ENCODE results near the gene SPIC.

SPIC gene

DNA sequence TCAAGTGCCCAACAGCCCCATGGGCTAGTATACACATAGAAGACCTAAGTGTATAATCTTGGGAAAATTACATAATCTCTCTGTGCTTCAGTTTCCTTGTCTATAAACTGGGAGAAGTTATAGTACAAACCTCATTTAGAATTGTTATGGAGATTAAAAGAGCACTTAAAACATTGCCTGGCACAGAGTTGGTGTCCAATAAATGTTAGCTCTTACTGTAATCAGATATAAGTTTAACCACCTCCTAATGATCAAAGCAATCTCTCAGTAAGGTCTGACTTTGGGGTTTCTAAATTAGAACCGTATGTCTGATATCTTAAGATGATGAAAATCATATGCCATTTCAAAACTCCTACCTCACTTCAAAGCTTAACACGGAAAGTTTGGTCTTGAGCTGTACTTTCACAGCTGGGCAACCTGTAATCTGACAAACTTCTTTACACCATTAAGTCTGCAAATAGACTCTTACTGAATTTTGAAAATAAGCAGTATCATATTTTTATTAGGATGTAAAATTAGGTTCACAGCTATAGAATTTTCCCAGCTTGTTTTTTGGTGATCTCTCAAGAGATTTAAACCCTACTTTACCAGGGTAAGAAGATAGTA lies 61.0 kb downstream of the SPIC start:
- DNase-seq (ENCODE audit: low read depth) = no peak
